Neuronal stem cell (in vitro differentiated cells): Measurements from ENCODE around the gene MROH2A.
A peak's percentile ranks its signal among the peaks of the same experiment; 100 is the strongest.

Experiments used
- DNase-seq: peaks from one replicate; pipeline ENCODE4 v3.0.0-alpha.2; 2013; ENCODE audit warnings: low spot score
- H2AFZ ChIP-seq: one replicate; pipeline ENCODE4 v1.6.1; 2013; ENCODE audit warnings: mild to moderate bottlenecking, low read length, inconsistent platforms
- H2AK5ac ChIP-seq: 2 replicates; pipeline ENCODE4 v1.6.1; 2013; ENCODE audit warnings: low read depth, mild to moderate bottlenecking, inconsistent platforms, low read length, moderate library complexity, mixed read lengths
- H2BK120ac ChIP-seq: 2 replicates; pipeline ENCODE4 v1.6.1; 2013; ENCODE audit warnings: low read depth, mild to moderate bottlenecking, inconsistent platforms, low read length, moderate library complexity, mixed read lengths
- H2BK12ac ChIP-seq: one replicate; pipeline ENCODE4 v1.6.1; 2013; ENCODE audit warnings: low read length, inconsistent platforms
- H2BK15ac ChIP-seq: 2 replicates; pipeline ENCODE4 v1.6.1; 2013; ENCODE audit warnings: mild to moderate bottlenecking, low read length, inconsistent platforms, mixed read lengths
- H2BK5ac ChIP-seq: one replicate; pipeline ENCODE4 v1.6.1; 2013; ENCODE audit warnings: inconsistent platforms, mild to moderate bottlenecking, low read length, moderate library complexity
- H3K14ac ChIP-seq: one replicate; pipeline ENCODE4 v1.6.1; 2013; ENCODE audit warnings: low read length, inconsistent platforms
- H3K18ac ChIP-seq: 2 replicates; pipeline ENCODE4 v1.6.1; 2013; ENCODE audit warnings: low read length, inconsistent platforms
- H3K23ac ChIP-seq: 2 replicates; pipeline ENCODE4 v1.6.1; 2013; ENCODE audit warnings: low read depth, mild to moderate bottlenecking, mixed read lengths, low read length, inconsistent platforms; ENCODE audit not compliant: poor library complexity
- H3K27ac ChIP-seq: replicated peaks from 3 replicates; pipeline ENCODE4 v1.5.1; 2013; ENCODE audit warnings: low read length, inconsistent platforms
- H3K27me3 ChIP-seq, 3 experiments: 2 replicates each; pipeline ENCODE4 v1.6.1; 2013; ENCODE audit warnings: low read length in 3 of 3, mild to moderate bottlenecking in 2 of 3, inconsistent platforms in 1 of 3, low read depth in 1 of 3, mixed read lengths in 1 of 3, moderate library complexity in 1 of 3; ENCODE audit not compliant: control insufficient read depth in 3 of 3, insufficient read depth in 3 of 3
- H3K36me3 ChIP-seq, 2 donors: replicated peaks in 1 of 2; 2 replicates each; pipeline ENCODE4 v1.6.1; 2013; ENCODE audit warnings: low read length in 2 of 2; ENCODE audit not compliant: control insufficient read depth in 2 of 2, insufficient read depth in 2 of 2
- H3K4ac ChIP-seq: 2 replicates; pipeline ENCODE4 v1.6.1; 2013; ENCODE audit warnings: inconsistent platforms, mild to moderate bottlenecking, low read length, moderate library complexity
- H3K4me1 ChIP-seq, 2 donors: 1 replicate in 1 of 2; 2 replicates in 1 of 2; pipeline ENCODE4 v1.6.1; 2013; ENCODE audit warnings: low read length in 2 of 2, low read depth in 1 of 2; ENCODE audit not compliant: control insufficient read depth in 2 of 2, insufficient read depth in 1 of 2
- H3K4me2 ChIP-seq: one replicate; pipeline ENCODE4 v1.6.1; 2013; ENCODE audit warnings: mild to moderate bottlenecking, low read length, inconsistent platforms; ENCODE audit not compliant: insufficient read depth, poor library complexity, severe bottlenecking
- H3K4me3 ChIP-seq, 2 donors: 2 replicates each; pipeline ENCODE4 v1.5.1; 2013; ENCODE audit warnings: low read length in 2 of 2, mild to moderate bottlenecking in 2 of 2, inconsistent platforms in 1 of 2, moderate library complexity in 1 of 2
- H3K79me1 ChIP-seq: one replicate; pipeline ENCODE4 v1.6.1; 2013; ENCODE audit warnings: low read depth, mild to moderate bottlenecking, inconsistent platforms, low read length, moderate library complexity
- H3K9ac ChIP-seq: one replicate; pipeline ENCODE4 v1.6.1; 2013; ENCODE audit warnings: mild to moderate bottlenecking, low read depth, low read length, inconsistent platforms; ENCODE audit not compliant: poor library complexity
- H3K9me3 ChIP-seq, 2 donors: replicated peaks in 1 of 2; 2 replicates each; pipeline versions ENCODE3 to v1.6.1; 2013; ENCODE audit warnings: low read length in 2 of 2, mild to moderate bottlenecking in 2 of 2, inconsistent platforms in 1 of 2, low read depth in 1 of 2, mixed read lengths in 1 of 2, moderate library complexity in 1 of 2; ENCODE audit not compliant: control insufficient read depth in 2 of 2, insufficient read depth in 1 of 2
- H4K8ac ChIP-seq: one replicate; pipeline ENCODE4 v1.6.1; 2013; ENCODE audit warnings: low read depth, mild to moderate bottlenecking, inconsistent platforms, low read length, moderate library complexity
- H4K91ac ChIP-seq: one replicate; pipeline ENCODE4 v1.6.1; 2013; ENCODE audit warnings: low read length, low read depth, mild to moderate bottlenecking, inconsistent platforms; ENCODE audit not compliant: poor library complexity
- WGBS, 2 donors: extraction: QIAGEN DNeasy Blood & Tissue Kit; methylation state at CpG; one replicate each; pipeline ENCODE4 v1.1.7; 2013; ENCODE audit warnings: missing lambda C conversion rate in 2 of 2, mixed read lengths in 1 of 2; ENCODE audit not compliant: insufficient read length in 2 of 2, insufficient replicate concordance in 1 of 2; ENCODE audit errors: extremely low coverage in 2 of 2; 5-methylcytosine and 5-hydroxymethylcytosine counted together

The MROH2A gene

DNA sequence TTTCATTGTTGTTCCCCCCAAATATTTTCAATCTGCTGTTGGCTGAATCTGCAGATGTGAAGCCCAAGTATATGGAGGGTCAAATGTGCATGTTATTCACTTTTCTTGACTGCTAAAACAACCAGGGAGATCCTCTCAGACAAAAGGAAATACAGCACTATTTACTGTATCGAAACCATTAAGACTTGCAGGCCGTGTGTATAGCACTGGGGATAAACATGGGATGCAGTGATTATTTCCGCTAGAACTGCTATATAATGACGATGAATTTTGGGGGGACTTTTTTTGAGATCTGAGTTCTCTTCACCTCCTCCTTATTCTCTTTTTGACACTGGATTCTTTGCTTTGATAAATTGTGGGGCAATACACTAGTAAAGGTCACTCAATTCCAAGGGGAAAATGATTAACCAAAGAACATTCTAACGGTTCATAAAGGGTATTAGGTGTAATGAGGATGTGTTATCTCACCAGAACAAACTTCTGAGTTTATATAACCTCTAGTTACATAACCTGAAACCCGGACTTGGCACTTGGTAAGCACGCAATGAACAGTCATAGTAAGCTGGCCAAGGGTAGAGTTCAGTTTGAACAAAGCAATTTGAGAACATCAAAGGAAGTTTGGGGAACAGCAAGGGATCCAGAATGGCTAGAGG is 21.6 kb upstream of the MROH2A start:
- Histone ChIP-seq H3K9ac (no peak overlapping the region), H3K14ac (no peak overlapping the region), H3K18ac (no peak overlapping the region), H3K27ac (no peak overlapping the region), H3K4me2 (no peak overlapping the region), H3K4ac (no peak overlapping the region), H3K9me3 (peaks cover 1 to 8% of the 10 kb centered on the region in 2 donors), H3K27me3 (no peaks in the 10 kb centered on the region), H2AFZ (no peak overlapping the region), H2BK12ac (no peak overlapping the region), H3K36me3 (no peaks in the 10 kb centered on the region), H3K4me3 (no peak overlapping the region), H2AK5ac (no peak overlapping the region), H3K79me1 (no peaks in the 10 kb centered on the region), H3K4me1 (peaks cover 0 to 4% of the 10 kb centered on the region in 2 donors), H2BK5ac (no peak overlapping the region), H4K8ac (no peak overlapping the region), H3K23ac (no peak overlapping the region), H2BK120ac (no peak overlapping the region), H4K91ac (no peak overlapping the region), H2BK15ac (no peak overlapping the region)
- WGBS, 2 donors = no CpG with 5 or more reads among the region's 7 CpGs
- DNase-seq = no peak

DNA sequence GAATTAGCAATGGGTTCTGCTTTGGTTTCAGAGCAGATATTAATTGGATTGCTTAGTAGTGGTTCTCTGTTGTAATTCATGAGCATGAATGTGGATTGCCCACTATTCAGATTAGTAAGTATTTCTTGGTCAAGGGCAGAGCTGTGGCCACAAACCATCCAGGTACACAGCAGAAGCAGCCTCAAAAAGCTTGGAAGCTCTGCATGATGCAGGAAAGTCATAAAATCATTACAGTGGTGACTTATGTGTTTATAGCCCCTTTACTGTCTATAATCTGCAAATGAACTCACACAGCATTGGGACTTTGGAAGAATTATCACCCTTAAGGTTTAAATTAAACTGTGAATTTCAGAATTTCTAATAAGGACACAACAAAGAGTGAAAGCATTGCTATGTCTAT is 20.0 kb upstream of the MROH2A start:
- Histone ChIP-seq H3K27ac (no peak overlapping the region), H3K27me3 (no peaks in the 10 kb centered on the region), H3K79me1 (no peaks in the 10 kb centered on the region), H3K36me3 (no peaks in the 10 kb centered on the region), H4K91ac (no peak overlapping the region), H3K14ac (no peak overlapping the region), H3K4ac (no peak overlapping the region), H3K4me1 (no peaks in the 10 kb centered on the region), H2AK5ac (no peak overlapping the region), H3K9me3 (peaks cover 0 to 7% of the 10 kb centered on the region in 2 donors), H2BK15ac (no peak overlapping the region), H4K8ac (no peak overlapping the region), H2BK5ac (no peak overlapping the region), H2BK12ac (no peak overlapping the region), H2BK120ac (no peak overlapping the region), H3K23ac (no peak overlapping the region), H3K4me3 (no peak overlapping the region), H3K9ac (no peak overlapping the region), H3K4me2 (no peak overlapping the region), H2AFZ (no peak overlapping the region), H3K18ac (no peak overlapping the region)
- DNase-seq = no peak

DNA sequence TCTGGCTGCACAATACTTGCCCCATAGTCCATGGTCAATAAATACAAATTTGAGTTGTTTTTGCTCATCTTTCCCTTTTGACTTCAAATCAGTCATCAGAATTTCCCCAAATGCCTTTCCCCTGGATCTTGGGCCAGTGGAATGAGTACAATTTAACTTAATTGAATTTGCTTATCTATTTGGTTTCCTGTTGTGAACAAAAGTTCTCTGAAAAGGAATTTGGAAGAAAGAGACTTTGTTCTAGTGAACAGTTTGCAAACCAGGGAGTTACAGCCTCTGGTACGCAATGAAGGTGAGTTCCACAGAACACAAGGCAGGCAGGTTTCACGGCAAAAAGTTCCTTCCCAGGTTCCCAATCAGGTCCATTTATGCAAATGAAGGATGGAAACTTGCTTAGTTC is 19.3 kb upstream of the MROH2A start:
- Histone ChIP-seq H3K9me3 (peaks cover 0 to 3% of the 10 kb centered on the region in 2 donors), H2BK12ac (no peak overlapping the region), H3K4ac (no peak overlapping the region), H3K9ac (no peak overlapping the region), H2BK120ac (no peak overlapping the region), H2AK5ac (no peak overlapping the region), H3K4me3 (no peak overlapping the region), H4K8ac (no peak overlapping the region), H3K14ac (no peak overlapping the region), H2AFZ (no peak overlapping the region), H3K4me2 (no peak overlapping the region), H3K79me1 (no peaks in the 10 kb centered on the region), H3K27ac (no peak overlapping the region), H2BK5ac (no peak overlapping the region), H3K36me3 (no peaks in the 10 kb centered on the region), H3K18ac (no peak overlapping the region), H3K23ac (no peak overlapping the region), H3K4me1 (no peaks in the 10 kb centered on the region), H2BK15ac (no peak overlapping the region), H4K91ac (no peak overlapping the region), H3K27me3 (no peaks in the 10 kb centered on the region)
- WGBS, 2 donors = no CpG with 5 or more reads among the region's 2 CpGs
- DNase-seq = no peak

DNA sequence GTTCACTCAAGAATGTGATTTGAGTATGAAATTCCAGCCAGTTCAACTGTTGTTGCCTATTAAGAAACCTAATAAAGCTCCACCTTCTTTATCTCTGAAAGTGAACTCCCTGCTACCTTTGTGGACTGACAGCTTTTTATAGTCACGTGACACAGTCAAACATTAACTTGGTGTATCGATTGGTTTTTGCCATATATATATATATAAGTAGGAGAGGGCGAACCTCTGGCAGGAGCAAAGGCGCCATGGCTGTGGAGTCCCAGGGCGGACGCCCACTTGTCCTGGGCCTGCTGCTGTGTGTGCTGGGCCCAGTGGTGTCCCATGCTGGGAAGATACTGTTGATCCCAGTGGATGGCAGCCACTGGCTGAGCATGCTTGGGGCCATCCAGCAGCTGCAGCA is 18.1 kb upstream of the MROH2A start, which contains the start of gene UGT1A1:
UGT1A1 (plus strand) TSS at position 228 of the 400 bp plus-strand sequence; CDS start at position 246, 18 bp downstream.
- DNase-seq = no peak
- H3K4me2 ChIP-seq = no peak within 1 kb of the TSS
- no CpG with 5 or more reads among the region's 6 CpGs for WGBS, 2 donors

More for the DNA sequence above, 18.1 kb upstream of the MROH2A start, which contains the start of gene UGT1A1:
- peaks cover 0 to under 1% of the 10 kb centered on the region in 2 donors for H3K9me3 ChIP-seq
- no peak within 1 kb of the TSS for H2BK15ac ChIP-seq
- peak within 1 kb of the TSS; percentile 40 for H3K4ac ChIP-seq
- H2BK5ac ChIP-seq = peak within 1 kb of the TSS; percentile 18
- no peaks in the 10 kb centered on the region for H3K27me3 ChIP-seq
- H3K27ac ChIP-seq = no peak within 1 kb of the TSS
- H3K18ac ChIP-seq = peak within 1 kb of the TSS; percentile 67
- H3K79me1 ChIP-seq = no peaks in the 10 kb centered on the region
- no peak within 1 kb of the TSS for H3K23ac ChIP-seq
- no peaks in the 10 kb centered on the region for H3K4me1 ChIP-seq
- H3K9ac ChIP-seq = no peak within 1 kb of the TSS
- H2AFZ ChIP-seq = peak within 1 kb of the TSS; percentile 6
- no peak within 1 kb of the TSS for H4K91ac ChIP-seq
- no peaks in the 10 kb centered on the region for H3K36me3 ChIP-seq
- H2AK5ac ChIP-seq = no peak within 1 kb of the TSS
- no peak within 1 kb of the TSS for H3K4me3 ChIP-seq
- no peak within 1 kb of the TSS for H3K14ac ChIP-seq
- H2BK12ac ChIP-seq = no peak within 1 kb of the TSS
- no peak within 1 kb of the TSS for H2BK120ac ChIP-seq
- H4K8ac ChIP-seq = no peak within 1 kb of the TSS
